Measurements from ENCODE around the gene ZCCHC24.

- TF ChIP-seq POLR2AphosphoS5 (IDR thresholded peaks at IDR 0.05; ENCODE audit: insufficient read depth, low read depth, low read length) (no peak), CTCF (IDR thresholded peaks at IDR 0.05; ENCODE audit: extremely low read depth in 1 of 2, insufficient read depth in 1 of 2, low read depth in 1 of 2, low read length in 2 of 2) (no peak)
Measured at GRCh38 chr10:79344502-79345195, 100.8 kb downstream of the ZCCHC24 start.

All from endothelial cell of umbilical vein (primary cell).